Prostate gland (tissue), 2 donors: ENCODE measurements around the gene PLCB4. TPM values are rescaled to one million over a fixed set of nuclear protein-coding genes. Genes with fewer than 3 reads are reported as not detected.

Experiments
- DNase-seq: peaks from one replicate; pipeline ENCODE4 v3.0.0-alpha.2; 2019; ENCODE audit warnings: low spot score
- H3K27ac ChIP-seq, 2 donors: fragments of 200-600 bp; sonication (generic); 2 replicates each; pipeline ENCODE4 v1.5.1; 2017 to 2019
- H3K27me3 ChIP-seq: fragments of 200-600 bp; sonication (generic); replicated peaks from 2 replicates; pipeline ENCODE4 v1.5.1; 2019; ENCODE audit not compliant: insufficient read depth
- H3K36me3 ChIP-seq, 2 donors: fragments of 200-600 bp; sonication (generic); 1 replicate in 1 of 2; 2 replicates in 1 of 2; pipeline versions ENCODE4 v1.5.1 to v1.8.1; 2017 to 2019
- H3K4me1 ChIP-seq: fragments of 200-600 bp; sonication (generic); replicated peaks from 2 replicates; pipeline ENCODE4 v1.5.1; 2019
- H3K4me3 ChIP-seq, 2 donors: fragments of 200-600 bp; sonication (generic); 2 replicates each; pipeline ENCODE4 v1.5.1; 2017 to 2019
- H3K9me3 ChIP-seq: fragments of 200-600 bp; sonication (generic); 2 replicates; pipeline ENCODE4 v1.5.1; 2017
- CTCF ChIP-seq, 4 experiments: fragments of 200-600 bp in 2 of 4; fragments of 450-650 bp in 2 of 4; sonication (generic) in 2 of 4; IDR thresholded peaks; 1 replicate in 3 of 4; 2 replicates in 1 of 4; pipeline ENCODE4 v1.5.1; 2016 to 2019; ENCODE audit warnings: antibody characterized with exemption in 4 of 4, mild to moderate bottlenecking in 2 of 4, moderate library complexity in 2 of 4
- POLR2A ChIP-seq: fragments of 450-650 bp; IDR thresholded peaks from one replicate; pipeline ENCODE4 v1.6.1; 2016; ENCODE audit warnings: antibody characterized with exemption, mild to moderate bottlenecking
- POLR2AphosphoS5 ChIP-seq: sonication (generic); formaldehyde crosslinking; IDR thresholded peaks from one replicate; pipeline ENCODE4 v1.6.1; 2017; ENCODE audit warnings: antibody characterized with exemption
- WGBS: methylation state at CpG from one replicate; pipeline ENCODE4 v1.1.5; 2018; 5-methylcytosine and 5-hydroxymethylcytosine counted together
- intact Hi-C: fragments of 100-400 bp; cut with DNase I; formaldehyde crosslinking; loops from one replicate; pipeline ENCODE4 v1.14.2; 2022
- total RNA-seq, 2 donors: library from RNA; depleted of rRNA; stranded (reverse); fragments of >200 nt; gene quantifications; one replicate each; pipeline ENCODE4 v1.1.0, GENCODE V29; 2016

Gene PLCB4
- total RNA-seq, 2 donors from 2014 or later = 9.1 to 11.6 TPM

GRCh38 chr20:9243986-9244385, 175.1 kb downstream of the PLCB4 start:
- TF ChIP-seq POLR2AphosphoS5 (no peak), CTCF (IDR thresholded peaks at IDR 0.05) (no peak)
- no peak overlapping the region for H3K4me3 ChIP-seq
- H3K27me3 ChIP-seq = no peaks in the 10 kb centered on the region
- WGBS = 81% methylated on average over 1 of the region's 1 CpG
- H3K4me1 ChIP-seq = no peaks in the 10 kb centered on the region
- intact Hi-C loops = no loop called here
- H3K9me3 ChIP-seq = no peaks in the 10 kb centered on the region
- H3K36me3 ChIP-seq = no peaks in the 10 kb centered on the region
- H3K27ac ChIP-seq = no peak overlapping the region
- no peak for DNase-seq

GRCh38 chr20:9244811-9245210, 175.9 kb downstream of the PLCB4 start:
- intact Hi-C loops = no loop called here
- 100% methylated on average over 2 of the region's 2 CpGs for WGBS

GRCh38 chr20:9246731-9247130, 177.8 kb downstream of the PLCB4 start:
- no peaks in the 10 kb centered on the region for H3K36me3 ChIP-seq
- DNase-seq = no peak
- H3K4me1 ChIP-seq = no peaks in the 10 kb centered on the region
- H3K27me3 ChIP-seq = no peaks in the 10 kb centered on the region
- intact Hi-C loops = no loop called here
- H3K9me3 ChIP-seq = no peaks in the 10 kb centered on the region
- H3K4me3 ChIP-seq = no peak overlapping the region
- no peak for TF ChIP-seq CTCF (IDR thresholded peaks at IDR 0.05)
- no peak for TF ChIP-seq POLR2A
- TF ChIP-seq POLR2AphosphoS5 = no peak
- H3K27ac ChIP-seq = no peak overlapping the region
- 97% methylated on average over 1 of the region's 1 CpG for WGBS

More at GRCh38 chr20:9244811-9245210, 175.9 kb downstream of the PLCB4 start:
- TF ChIP-seq POLR2AphosphoS5 (no peak), CTCF (IDR thresholded peaks at IDR 0.05) (no peak), POLR2A (no peak)
- no peak overlapping the region for H3K27ac ChIP-seq
- no peaks in the 10 kb centered on the region for H3K9me3 ChIP-seq
- no peak overlapping the region for H3K4me3 ChIP-seq
- DNase-seq = no peak
- H3K36me3 ChIP-seq = no peaks in the 10 kb centered on the region
- no peaks in the 10 kb centered on the region for H3K4me1 ChIP-seq
- H3K27me3 ChIP-seq = no peaks in the 10 kb centered on the region

- H3K4me3 ChIP-seq = no peak overlapping the region
- H3K4me1 ChIP-seq = no peaks in the 10 kb centered on the region
- DNase-seq = no peak
- no peaks in the 10 kb centered on the region for H3K9me3 ChIP-seq
- intact Hi-C loops = no loop called here
- TF ChIP-seq POLR2A (no peak), POLR2AphosphoS5 (no peak), CTCF (IDR thresholded peaks at IDR 0.05) (no peak)
- no peak overlapping the region for H3K27ac ChIP-seq
- 91% methylated on average over 1 of the region's 1 CpG for WGBS
- H3K36me3 ChIP-seq = no peaks in the 10 kb centered on the region
- H3K27me3 ChIP-seq = no peaks in the 10 kb centered on the region
Measured at GRCh38 chr20:9250511-9250910, 181.6 kb downstream of the PLCB4 start.

GRCh38 chr20:9253006-9253539, 184.2 kb downstream of the PLCB4 start:
- TF ChIP-seq POLR2AphosphoS5 (no peak), POLR2A (no peak), CTCF (IDR thresholded peaks at IDR 0.05) (no peak)
- intact Hi-C loops = no loop called here
- no peak overlapping the region for H3K27ac ChIP-seq
- H3K9me3 ChIP-seq = no peaks in the 10 kb centered on the region
- H3K4me1 ChIP-seq = no peaks in the 10 kb centered on the region
- WGBS = 75% methylated on average over 4 of the region's 4 CpGs
- DNase-seq = no peak
- no peaks in the 10 kb centered on the region for H3K36me3 ChIP-seq
- H3K4me3 ChIP-seq = no peak overlapping the region
- H3K27me3 ChIP-seq = no peaks in the 10 kb centered on the region
